Body of pancreas (tissue), 4 donors: ENCODE results near the gene SV2A. TPM values are rescaled to one million over a fixed set of nuclear protein-coding genes. Genes with fewer than 3 reads are reported as not detected.
A peak's percentile ranks its signal among the peaks of the same experiment; 100 is the strongest.
"Not testable (repeated sequence)": the region's sequence is repeated elsewhere in the genome, so short reads cannot be mapped to it uniquely, and the experiment has no call there.

Experiments used
- ATAC-seq: fragments of 150-250 bp; one replicate; pipeline ENCODE4 v1.9.1; 2016
- DNase-seq, 4 donors: peaks; one replicate each; pipeline ENCODE4 v3.0.0-alpha.2; 2019
- H3K27ac ChIP-seq, 4 donors: fragments of 200-600 bp; sonication (generic); 1 replicate in 3 of 4; 2 replicates in 1 of 4; pipeline versions ENCODE4 v1.5.1 to v1.6.1; 2016 to 2019; ENCODE audit warnings: mild to moderate bottlenecking in 1 of 4, mixed read lengths in 1 of 4, moderate library complexity in 1 of 4
- H3K27me3 ChIP-seq, 2 donors: fragments of 200-600 bp; sonication (generic); one replicate each; pipeline ENCODE4 v1.6.0; 2016; ENCODE audit warnings: mild to moderate bottlenecking in 1 of 2
- H3K36me3 ChIP-seq, 2 donors: fragments of 200-600 bp; sonication (generic); replicated peaks in 1 of 2; 2 replicates each; pipeline ENCODE4 v1.5.1; 2016; ENCODE audit warnings: low read depth in 2 of 2; ENCODE audit not compliant: insufficient read depth in 1 of 2
- H3K4me1 ChIP-seq: fragments of 200-600 bp; sonication (generic); one replicate; pipeline ENCODE4 v1.6.0; 2016
- H3K4me3 ChIP-seq, 2 donors: fragments of 200-600 bp; sonication (generic); 1 replicate in 1 of 2; 2 replicates in 1 of 2; pipeline ENCODE4 v1.5.1; 2016 to 2019
- H3K9me3 ChIP-seq, 3 donors: fragments of 200-600 bp; sonication (generic); 1 replicate in 2 of 3; 2 replicates in 1 of 3; pipeline ENCODE4 v1.5.1; 2016
- POLR2A ChIP-seq, 3 donors: fragments of 450-650 bp; IDR thresholded peaks; one replicate each; pipeline ENCODE4 v1.6.1; 2016; ENCODE audit warnings: antibody characterized with exemption in 3 of 3, mild to moderate bottlenecking in 2 of 3
- WGBS, 2 donors: methylation state at CpG; one replicate each; pipeline ENCODE4 v1.1.5; 2017; 5-methylcytosine and 5-hydroxymethylcytosine counted together
- intact Hi-C: fragments of 100-400 bp; cut with DNase I; formaldehyde crosslinking; loops from one replicate; pipeline ENCODE4 v1.15.1; 2023
- total RNA-seq, 2 donors: library from RNA; depleted of rRNA; stranded (reverse); fragments of >200 nt; gene quantifications; one replicate each; pipeline ENCODE4 v1.1.0, GENCODE V29; 2016
- TF ChIP-seq, protein P1 (sequence below), 7 experiments: fragments of 450-650 bp in 4 of 7; fragments of 200-600 bp in 3 of 7; sonication (generic) in 3 of 7; IDR thresholded peaks; one replicate each; pipeline ENCODE4 v1.5.1; 2016 to 2019; ENCODE audit warnings: antibody characterized with exemption in 7 of 7

The SV2A gene
- total RNA-seq, 2 donors from 2014 or later, result 0.33 to 2.1 TPM

DNA sequence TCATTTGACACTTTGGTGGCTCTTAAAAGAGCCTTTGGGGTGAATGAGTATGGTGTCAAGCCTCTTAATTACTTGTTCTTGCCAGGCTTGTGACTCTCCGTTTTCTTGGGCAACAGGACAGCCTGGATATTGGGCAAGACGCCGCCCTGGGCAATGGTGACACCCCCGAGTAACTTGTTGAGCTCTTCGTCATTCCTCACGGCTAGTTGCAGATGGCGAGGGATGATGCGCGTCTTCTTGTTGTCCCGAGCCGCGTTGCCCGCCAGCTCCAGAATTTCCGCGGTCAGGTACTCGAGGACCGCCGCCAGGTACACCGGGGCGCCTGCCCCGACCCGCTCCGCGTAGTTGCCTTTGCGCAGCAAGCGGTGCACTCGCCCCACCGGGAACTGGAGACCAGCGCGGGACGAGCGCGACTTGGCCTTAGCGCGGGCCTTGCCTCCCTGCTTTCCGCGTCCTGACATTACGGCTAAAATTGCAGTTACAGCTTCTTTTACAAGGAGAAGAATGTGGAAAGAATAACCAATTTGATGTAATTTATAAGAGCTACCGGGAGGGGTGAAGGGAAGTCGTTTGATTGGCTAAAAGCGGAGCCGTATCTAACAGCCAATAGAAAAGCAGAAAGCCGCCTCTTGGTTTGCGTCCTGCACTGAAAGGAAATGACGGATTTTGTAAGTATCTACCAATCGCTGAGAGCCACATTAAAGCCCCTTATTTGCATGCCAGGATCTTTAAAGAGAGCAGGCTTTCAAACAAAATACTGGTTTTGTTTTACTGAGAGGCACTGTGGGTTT is 30.0 kb downstream of the SV2A start:
- H3K27ac ChIP-seq, result peak overlapping the region; percentile 98 to 100 (median 100)
- peak overlapping the region in 1 of 2 donors; percentile 28 for H3K4me3 ChIP-seq
- intact Hi-C loops, result no loop called here
- peak; percentile 89 to 96 (median 95) for TF ChIP-seq POLR2A (IDR thresholded peaks at IDR 0.05)
- TF ChIP-seq, protein P1, sequence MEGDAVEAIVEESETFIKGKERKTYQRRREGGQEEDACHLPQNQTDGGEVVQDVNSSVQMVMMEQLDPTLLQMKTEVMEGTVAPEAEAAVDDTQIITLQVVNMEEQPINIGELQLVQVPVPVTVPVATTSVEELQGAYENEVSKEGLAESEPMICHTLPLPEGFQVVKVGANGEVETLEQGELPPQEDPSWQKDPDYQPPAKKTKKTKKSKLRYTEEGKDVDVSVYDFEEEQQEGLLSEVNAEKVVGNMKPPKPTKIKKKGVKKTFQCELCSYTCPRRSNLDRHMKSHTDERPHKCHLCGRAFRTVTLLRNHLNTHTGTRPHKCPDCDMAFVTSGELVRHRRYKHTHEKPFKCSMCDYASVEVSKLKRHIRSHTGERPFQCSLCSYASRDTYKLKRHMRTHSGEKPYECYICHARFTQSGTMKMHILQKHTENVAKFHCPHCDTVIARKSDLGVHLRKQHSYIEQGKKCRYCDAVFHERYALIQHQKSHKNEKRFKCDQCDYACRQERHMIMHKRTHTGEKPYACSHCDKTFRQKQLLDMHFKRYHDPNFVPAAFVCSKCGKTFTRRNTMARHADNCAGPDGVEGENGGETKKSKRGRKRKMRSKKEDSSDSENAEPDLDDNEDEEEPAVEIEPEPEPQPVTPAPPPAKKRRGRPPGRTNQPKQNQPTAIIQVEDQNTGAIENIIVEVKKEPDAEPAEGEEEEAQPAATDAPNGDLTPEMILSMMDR (IDR thresholded peaks at IDR 0.05), result peak in 3 of 7 experiments; percentile 19 to 30 (median 20)
- DNase-seq, result peak; percentile 82 to 97 (median 90)
- H3K4me1 ChIP-seq, result peaks cover 31% of the 10 kb centered on the region
- 1% methylated on average over 34 to 42 of the region's 46 CpGs for WGBS, 2 donors
- H3K27me3 ChIP-seq, result no peaks in the 10 kb centered on the region
- no peaks in the 10 kb centered on the region for H3K36me3 ChIP-seq
- no peaks in the 10 kb centered on the region for H3K9me3 ChIP-seq
- ATAC-seq, result peak; percentile 69

DNA sequence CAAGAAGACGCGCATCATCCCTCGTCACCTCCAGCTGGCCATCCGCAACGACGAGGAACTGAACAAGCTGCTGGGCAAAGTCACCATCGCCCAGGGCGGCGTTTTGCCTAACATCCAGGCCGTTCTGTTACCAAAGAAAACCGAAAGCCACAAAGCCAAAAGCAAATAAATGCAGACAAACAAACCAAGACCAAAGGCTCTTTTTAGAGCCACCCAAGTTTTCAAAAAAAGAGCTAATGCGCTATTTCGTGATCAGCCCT is 30.5 kb downstream of the SV2A start:
- Histone ChIP-seq H3K27ac (peak overlapping the region; percentile 98 to 100 (median 100)), H3K4me1 (peaks cover 31% of the 10 kb centered on the region), H3K4me3 (peak overlapping the region in 1 of 2 donors; percentile 28)
- H3K27me3 ChIP-seq, intact Hi-C loops, H3K9me3 ChIP-seq, ATAC-seq, H3K36me3 ChIP-seq, DNase-seq: not testable (repeated sequence)
- 1% methylated on average over 12 to 13 of the region's 13 CpGs for WGBS, 2 donors

DNA sequence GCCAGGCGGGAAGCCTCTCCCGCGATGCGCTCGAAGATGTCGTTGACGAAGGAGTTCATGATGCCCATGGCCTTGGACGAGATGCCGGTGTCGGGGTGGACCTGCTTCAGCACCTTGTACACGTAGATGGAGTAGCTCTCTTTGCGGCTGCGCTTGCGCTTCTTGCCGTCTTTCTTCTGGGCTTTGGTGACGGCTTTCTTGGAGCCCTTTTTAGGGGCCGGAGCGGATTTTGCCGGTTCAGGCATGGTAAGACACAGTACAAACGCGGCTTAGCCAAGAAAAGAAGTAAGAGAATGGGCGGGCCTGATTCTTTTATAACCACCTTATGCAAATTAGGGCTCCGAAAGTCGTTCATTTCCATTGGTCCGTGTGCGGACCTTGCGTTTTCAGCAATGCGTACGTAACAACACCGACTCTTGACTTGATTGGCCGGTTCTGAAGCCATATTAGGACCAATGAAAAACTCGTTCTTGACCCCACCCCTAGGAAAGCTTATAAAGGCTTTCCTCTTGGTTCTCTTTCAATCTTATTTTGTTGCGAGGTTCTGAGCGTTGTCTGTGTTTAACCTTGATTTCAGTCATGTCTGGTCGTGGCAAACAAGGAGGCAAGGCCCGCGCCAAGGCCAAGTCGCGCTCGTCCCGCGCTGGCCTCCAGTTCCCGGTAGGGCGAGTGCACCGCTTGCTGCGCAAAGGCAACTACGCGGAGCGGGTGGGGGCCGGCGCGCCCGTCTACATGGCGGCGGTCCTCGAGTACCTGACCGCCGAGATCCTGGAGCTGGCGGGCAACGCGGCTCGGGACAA is 31.0 kb downstream of the SV2A start:
- intact Hi-C loops, result no loop called here

DNA sequence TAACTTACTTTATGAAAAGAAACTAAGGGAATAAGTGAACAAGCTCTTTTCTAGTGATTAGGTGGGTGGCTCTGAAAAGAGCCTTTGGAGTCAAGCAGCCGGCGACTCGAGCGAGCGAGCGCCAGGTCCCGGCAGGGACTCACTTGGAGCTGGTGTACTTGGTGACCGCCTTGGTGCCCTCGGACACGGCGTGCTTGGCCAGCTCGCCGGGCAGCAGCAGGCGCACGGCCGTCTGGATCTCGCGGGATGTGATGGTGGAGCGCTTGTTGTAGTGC is 31.6 kb downstream of the SV2A start:
- intact Hi-C loops, DNase-seq, H3K36me3 ChIP-seq, ATAC-seq, H3K9me3 ChIP-seq, H3K27me3 ChIP-seq: not testable (repeated sequence)
- Histone ChIP-seq H3K4me3 (peak overlapping the region; percentile 14 to 20), H3K27ac (peak overlapping the region; percentile 81 to 100 (median 98)), H3K4me1 (peaks cover 31% of the 10 kb centered on the region)
- WGBS, 2 donors, result 0% methylated on average over 10 to 19 of the region's 19 CpGs

More for the DNA sequence above, 31.0 kb downstream of the SV2A start:
- Histone ChIP-seq H3K36me3 (no peaks in the 10 kb centered on the region), H3K27ac (peak overlapping the region; percentile 98 to 100 (median 100)), H3K9me3 (no peaks in the 10 kb centered on the region), H3K4me3 (peak overlapping the region; percentile 14 to 28), H3K4me1 (peaks cover 31% of the 10 kb centered on the region), H3K27me3 (no peaks in the 10 kb centered on the region)
- peak; percentile 88 to 98 (median 94) for DNase-seq
- TF ChIP-seq POLR2A (IDR thresholded peaks at IDR 0.05), result peak; percentile 100
- TF ChIP-seq, protein P1 (IDR thresholded peaks at IDR 0.05), result peak in 2 of 7 experiments; percentile 11 to 17
- WGBS, 2 donors, result 0% methylated on average over 46 to 62 of the region's 62 CpGs
- peak; percentile 76 for ATAC-seq

DNA sequence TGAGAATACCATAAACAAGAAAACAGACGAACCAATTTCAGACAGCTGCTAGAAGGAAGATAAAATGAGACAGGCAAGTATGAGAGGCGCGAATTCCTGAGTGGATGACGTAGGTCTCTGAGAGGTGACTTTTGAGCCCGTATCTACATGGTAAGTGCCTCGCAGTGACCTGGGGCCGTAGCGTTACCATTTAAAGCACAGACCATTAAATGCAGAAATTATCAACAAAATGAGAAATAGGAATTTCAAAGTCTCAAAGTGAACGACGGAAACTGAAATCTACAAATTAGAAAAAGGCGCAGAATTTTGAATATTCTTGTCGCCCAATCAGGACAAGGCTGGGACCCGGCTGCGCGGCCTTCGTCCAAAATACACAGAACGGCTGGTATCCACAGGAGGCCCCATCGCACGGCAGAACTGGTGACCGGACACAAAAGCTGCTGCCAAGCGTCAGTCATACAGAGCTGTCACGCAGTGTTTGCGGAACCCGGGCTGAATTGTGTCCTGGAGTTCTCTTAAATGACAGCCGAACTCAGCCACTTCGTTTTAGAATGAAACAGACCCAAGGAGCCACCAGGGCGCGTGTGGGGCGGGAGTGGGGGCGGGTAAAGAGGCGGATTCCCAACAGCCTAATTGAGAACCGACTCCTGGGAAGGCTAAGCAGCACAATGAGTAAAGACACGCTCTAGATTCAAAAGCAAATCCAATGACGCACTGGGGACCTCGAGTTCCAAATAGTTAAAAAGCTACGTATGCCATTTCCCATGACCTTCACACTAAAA is 32.1 kb downstream of the SV2A start:
- H3K4me3 ChIP-seq, result peak overlapping the region; percentile 12 to 20
- TF ChIP-seq, protein P1 (IDR thresholded peaks at IDR 0.05), result peak in 2 of 7 experiments; percentile 7 to 18
- peak in 2 of 3 donors; percentile 71 to 82 for TF ChIP-seq POLR2A (IDR thresholded peaks at IDR 0.05)
- no peaks in the 10 kb centered on the region for H3K36me3 ChIP-seq
- intact Hi-C loops, result no loop called here
- 0% methylated on average over 29 to 36 of the region's 36 CpGs for WGBS, 2 donors
- DNase-seq, result peak; percentile 92 to 96 (median 94)
- peak overlapping the region; percentile 81 to 100 (median 98) for H3K27ac ChIP-seq
- peaks cover 31% of the 10 kb centered on the region for H3K4me1 ChIP-seq
- H3K27me3 ChIP-seq, result no peaks in the 10 kb centered on the region
- no peaks in the 10 kb centered on the region for H3K9me3 ChIP-seq
- ATAC-seq, result peak; percentile 51
